Psoas muscle (tissue), 8 donors: ENCODE results near the gene NMNAT3. TPM values are rescaled to one million over a fixed set of nuclear protein-coding genes. Genes with fewer than 3 reads are reported as not detected.

Experiments
- ATAC-seq, 4 donors: fragments of 200-7000 bp; cut with Tn5 transposase; one replicate each; pipeline ENCODE4 v1.9.1; 2020; ENCODE audit warnings: moderate library complexity in 3 of 4, mild to moderate bottlenecking in 2 of 4
- DNase-seq, 2 donors: peaks; one replicate each; pipeline ENCODE4 v3.0.0-alpha.2; 2020
- H3K27ac ChIP-seq: fragments of 200-600 bp; one replicate; pipeline ENCODE4 v1.8.0; 2022
- H3K27me3 ChIP-seq, 3 donors: fragments of 200-600 bp in 1 of 3; one replicate each; pipeline versions ENCODE4 v1.6.1 to v1.8.0; 2013 to 2022; ENCODE audit warnings: low read length in 2 of 3, mild to moderate bottlenecking in 2 of 3, moderate library complexity in 1 of 3; ENCODE audit not compliant: insufficient read depth in 3 of 3
- H3K36me3 ChIP-seq, 2 donors: fragments of 200-600 bp in 1 of 2; one replicate each; pipeline versions ENCODE4 v1.6.1 to v1.8.0; 2013 to 2022; ENCODE audit warnings: low read depth in 1 of 2, mild to moderate bottlenecking in 1 of 2, moderate library complexity in 1 of 2; ENCODE audit not compliant: insufficient read depth in 1 of 2
- H3K4me1 ChIP-seq: fragments of 200-600 bp; one replicate; pipeline ENCODE4 v1.8.0; 2022
- H3K4me3 ChIP-seq: fragments of 200-600 bp; one replicate; pipeline ENCODE4 v1.8.0; 2022; ENCODE audit warnings: mild to moderate bottlenecking
- H3K9me3 ChIP-seq: fragments of 200-600 bp; one replicate; pipeline ENCODE4 v1.8.0; 2022
- CTCF ChIP-seq: fragments of 200-600 bp; IDR thresholded peaks from one replicate; pipeline ENCODE4 v1.8.0; 2022; ENCODE audit warnings: antibody characterized with exemption
- WGBS, 3 donors: extraction: QIAGEN DNeasy Blood & Tissue Kit; methylation state at CpG; one replicate each; pipeline versions ENCODE4 v1.1.6 to v1.1.7; 2013; 5-methylcytosine and 5-hydroxymethylcytosine counted together
- intact Hi-C, 2 donors: fragments of 100-400 bp; cut with DNase I; formaldehyde crosslinking; loops; one replicate each; pipeline versions ENCODE4 v1.11.0 to v1.14.2; 2022
- polyA plus RNA-seq, 3 donors: library from polyadenylated mRNA; stranded (reverse); fragments of 200-250 nt; gene quantifications; one replicate each; pipeline ENCODE4 v1.2.3, GENCODE V29; 2013
- total RNA-seq, 4 donors: library from RNA; stranded (reverse); fragmentation: NEBNext Ultra II Directional in 2 of 4; extraction: Animal tissue kit (Norgen Biotek cat#: 25700) in 2 of 4; gene quantifications; one replicate each; pipeline versions ENCODE4 v1.2.1 to v1.2.4, GENCODE V29; 2021 to 2023
- donor health status: healthy with polysubstance abuse.
- donor health status: DM: no; HTN: no; CAD: no; lungs with moderate emphysema.
- donor health status: Bipolar disorder and iron deficiency.
- donor health status: healthy.
- donor health status: DM: yes; HTN: yes; CAD: no.
- donor health status: DM: no; HTN: no; CAD: no.
- donor health status: DM: no; HTN: no; CAD: no.
- donor health status: DM: yes; HTN: yes; CAD: no.

Gene NMNAT3
- total and polyA plus RNA-seq, 7 donors: 6.0 to 14.2 (median 8.9) TPM

GRCh38 chr3:139674571-139675260 is 3.1 kb downstream of the NMNAT3 start:
- intact Hi-C loops: loop anchor here in 1 of 2 donors (10.0 kb wide), 1 partner anchor 250 kb away; no protein-coding TSS in a partner anchor
- no peak overlapping the region for H3K4me3 ChIP-seq

GRCh38 chr3:139672884-139673283 is 4.9 kb downstream of the NMNAT3 start:
- no peak overlapping the region for H3K4me3 ChIP-seq
- peaks cover 12% of the 10 kb centered on the region for H3K4me1 ChIP-seq
- DNase-seq: no peak
- intact Hi-C loops: loop anchor here in 1 of 2 donors (10.0 kb wide), 1 partner anchor 248 kb away; no protein-coding TSS in a partner anchor
- H3K9me3 ChIP-seq: no peaks in the 10 kb centered on the region
- 61 to 73% (median 65%) methylated on average over 4 of the region's 4 CpGs for WGBS, 3 donors
- H3K27me3 ChIP-seq: no peaks in the 10 kb centered on the region
- H3K27ac ChIP-seq: no peak overlapping the region
- H3K36me3 ChIP-seq: peaks cover 0 to 1% of the 10 kb centered on the region in 2 donors
- ATAC-seq: no peak
- TF ChIP-seq CTCF: no peak

More at GRCh38 chr3:139674571-139675260, 3.1 kb downstream of the NMNAT3 start:
- H3K36me3 ChIP-seq: no peaks in the 10 kb centered on the region
- H3K9me3 ChIP-seq: no peaks in the 10 kb centered on the region
- peaks cover 12% of the 10 kb centered on the region for H3K4me1 ChIP-seq
- H3K27ac ChIP-seq: no peak overlapping the region
- ATAC-seq: no peak
- no peaks in the 10 kb centered on the region for H3K27me3 ChIP-seq
- no peak for DNase-seq
- 75 to 81% (median 76%) methylated on average over 6 of the region's 6 CpGs for WGBS, 3 donors
- no peak for TF ChIP-seq CTCF

- intact Hi-C loops: loop anchor here in 1 of 2 donors (10.0 kb wide), 1 partner anchor 247 kb away; no protein-coding TSS in a partner anchor
- DNase-seq: no peak
- H3K27ac ChIP-seq: no peak overlapping the region
- H3K27me3 ChIP-seq: no peaks in the 10 kb centered on the region
- no peak for TF ChIP-seq CTCF
- H3K4me3 ChIP-seq: no peak overlapping the region
- peaks cover 0 to 5% of the 10 kb centered on the region in 2 donors for H3K36me3 ChIP-seq
- peaks cover 12% of the 10 kb centered on the region for H3K4me1 ChIP-seq
- WGBS, 3 donors: 79 to 86% (median 83%) methylated on average over 7 of the region's 7 CpGs
- ATAC-seq: no peak
- no peaks in the 10 kb centered on the region for H3K9me3 ChIP-seq
These were observed 5.7 kb downstream of the NMNAT3 start for GRCh38 chr3:139671863-139672646.

DNA sequence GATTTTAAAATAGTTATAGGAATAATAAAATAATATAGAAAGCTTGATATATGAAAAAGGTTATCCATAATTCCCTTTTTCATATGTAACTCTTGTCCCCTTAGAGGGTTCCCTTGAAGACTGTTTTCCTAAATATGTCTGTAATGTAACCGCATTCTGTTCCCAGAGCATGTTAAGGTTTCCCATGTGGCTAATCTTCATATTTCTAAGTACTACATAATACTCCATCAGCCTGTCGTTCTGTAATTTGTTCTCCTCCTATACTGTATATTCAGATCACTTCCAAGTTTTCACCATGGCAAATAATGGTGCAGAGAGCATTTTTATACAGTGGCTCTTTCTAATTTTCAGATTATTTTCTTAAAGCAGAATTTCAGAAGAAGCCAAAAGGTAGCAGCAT is 6.7 kb downstream of the NMNAT3 start:
- 56 to 74% (median 71%) methylated on average over 2 of the region's 2 CpGs for WGBS, 3 donors
- peaks cover 8% of the 10 kb centered on the region for H3K4me1 ChIP-seq
- ATAC-seq (no peak), DNase-seq (no peak)
- no peaks in the 10 kb centered on the region for H3K27me3 ChIP-seq
- no peak for TF ChIP-seq CTCF
- intact Hi-C loops: loop anchor here in 1 of 2 donors (10.0 kb wide), 1 partner anchor 246 kb away; no protein-coding TSS in a partner anchor
- no peak overlapping the region for H3K27ac ChIP-seq
- peaks cover 0 to 5% of the 10 kb centered on the region in 2 donors for H3K36me3 ChIP-seq
- H3K4me3 ChIP-seq: no peak overlapping the region
- no peaks in the 10 kb centered on the region for H3K9me3 ChIP-seq
